Loucy (cell line): ENCODE data around the gene BLVRA.
"Not testable (repeated sequence)": the region's sequence is repeated elsewhere in the genome, so short reads cannot be mapped to it uniquely, and the experiment has no call there.

Experiments
- H2AFZ ChIP-seq: fragments of 200-600 bp; sonication (generic); 2 replicates; pipeline ENCODE4 v1.6.0; 2016; ENCODE audit warnings: antibody characterized with exemption, mild to moderate bottlenecking, low read length, moderate library complexity
- H3F3A ChIP-seq: fragments of 200-600 bp; 2 replicates; pipeline ENCODE4 v1.6.0; 2016; ENCODE audit warnings: antibody characterized with exemption, low read depth, mild to moderate bottlenecking
- H3K27me3 ChIP-seq: fragments of 200-600 bp; sonication (generic); 2 replicates; pipeline ENCODE4 v1.6.1; 2014; ENCODE audit warnings: low read length, mild to moderate bottlenecking; ENCODE audit not compliant: insufficient read depth, poor library complexity, severe bottlenecking
- H3K36me3 ChIP-seq: fragments of 200-600 bp; sonication (generic); 2 replicates; pipeline ENCODE4 v1.6.1; 2016; ENCODE audit warnings: low read length; ENCODE audit not compliant: insufficient read depth
- H3K4me1 ChIP-seq: fragments of 200-600 bp; sonication (generic); 2 replicates; pipeline ENCODE4 v1.5.1; 2014; ENCODE audit warnings: low read length, mild to moderate bottlenecking; ENCODE audit not compliant: insufficient read depth, poor library complexity, severe bottlenecking
- H3K4me2 ChIP-seq: fragments of 200-600 bp; sonication (generic); 2 replicates; pipeline ENCODE4 v1.6.0; 2014; ENCODE audit warnings: antibody characterized with exemption, low read length, low read depth, mild to moderate bottlenecking; ENCODE audit not compliant: poor library complexity, severe bottlenecking
- H3K4me3 ChIP-seq: fragments of 200-600 bp; sonication (generic); 2 replicates; pipeline ENCODE4 v1.5.1; 2014; ENCODE audit warnings: low read length, mild to moderate bottlenecking, mixed read lengths; ENCODE audit not compliant: poor library complexity, severe bottlenecking
- H3K79me2 ChIP-seq: fragments of 200-600 bp; sonication (generic); 2 replicates; pipeline ENCODE4 v1.6.1; 2014; ENCODE audit warnings: low read length; ENCODE audit not compliant: insufficient read depth
- H3K9ac ChIP-seq: fragments of 200-600 bp; sonication (generic); 2 replicates; pipeline ENCODE4 v1.6.0; 2014; ENCODE audit warnings: mild to moderate bottlenecking, low read depth, low read length, moderate library complexity; ENCODE audit not compliant: poor library complexity, severe bottlenecking
- H3K9me2 ChIP-seq: fragments of 200-600 bp; sonication (generic); replicated peaks from 2 replicates; pipeline ENCODE4 v1.6.1; 2016; ENCODE audit warnings: low read depth, low read length, mixed read lengths
- H3K9me3 ChIP-seq: fragments of 200-600 bp; sonication (generic); 2 replicates; pipeline ENCODE4 v1.6.1; 2014; ENCODE audit warnings: mild to moderate bottlenecking, antibody characterized with exemption, low read length, low read depth; ENCODE audit not compliant: insufficient read depth
- H4K20me1 ChIP-seq: fragments of 200-600 bp; sonication (generic); 2 replicates; pipeline ENCODE4 v1.6.0; 2014; ENCODE audit warnings: antibody characterized with exemption, low read length, mild to moderate bottlenecking; ENCODE audit not compliant: insufficient read depth, poor library complexity, severe bottlenecking
- EZH2phosphoT487 ChIP-seq: fragments of 200-600 bp; IDR thresholded peaks from 2 replicates; pipeline ENCODE4 v1.6.1; 2018; ENCODE audit warnings: antibody characterized with exemption, mild to moderate bottlenecking, moderate library complexity, borderline replicate concordance
- TF ChIP-seq, protein P1 (sequence below): fragments of 200-600 bp; sonication (generic); conservative IDR thresholded peaks from 2 replicates; pipeline ENCODE4 v1.5.1; 2014; ENCODE audit warnings: mild to moderate bottlenecking, antibody characterized with exemption, low read length

The BLVRA gene

GRCh38 chr7:43808410-43808809 is 49.9 kb downstream of the BLVRA start:
- Histone ChIP-seq H3K79me2 (no peaks in the 10 kb centered on the region), H3K4me2 (no peak overlapping the region), H4K20me1 (no peaks in the 10 kb centered on the region), H3K4me3 (no peak overlapping the region), H3K9me2 (no peaks in the 10 kb centered on the region), H3F3A (no peaks in the 10 kb centered on the region), H3K9me3 (no peaks in the 10 kb centered on the region), H3K9ac (no peak overlapping the region), H2AFZ (no peak overlapping the region), H3K4me1 (no peaks in the 10 kb centered on the region), H3K36me3 (no peaks in the 10 kb centered on the region), H3K27me3 (no peaks in the 10 kb centered on the region)
- TF ChIP-seq, protein P1, sequence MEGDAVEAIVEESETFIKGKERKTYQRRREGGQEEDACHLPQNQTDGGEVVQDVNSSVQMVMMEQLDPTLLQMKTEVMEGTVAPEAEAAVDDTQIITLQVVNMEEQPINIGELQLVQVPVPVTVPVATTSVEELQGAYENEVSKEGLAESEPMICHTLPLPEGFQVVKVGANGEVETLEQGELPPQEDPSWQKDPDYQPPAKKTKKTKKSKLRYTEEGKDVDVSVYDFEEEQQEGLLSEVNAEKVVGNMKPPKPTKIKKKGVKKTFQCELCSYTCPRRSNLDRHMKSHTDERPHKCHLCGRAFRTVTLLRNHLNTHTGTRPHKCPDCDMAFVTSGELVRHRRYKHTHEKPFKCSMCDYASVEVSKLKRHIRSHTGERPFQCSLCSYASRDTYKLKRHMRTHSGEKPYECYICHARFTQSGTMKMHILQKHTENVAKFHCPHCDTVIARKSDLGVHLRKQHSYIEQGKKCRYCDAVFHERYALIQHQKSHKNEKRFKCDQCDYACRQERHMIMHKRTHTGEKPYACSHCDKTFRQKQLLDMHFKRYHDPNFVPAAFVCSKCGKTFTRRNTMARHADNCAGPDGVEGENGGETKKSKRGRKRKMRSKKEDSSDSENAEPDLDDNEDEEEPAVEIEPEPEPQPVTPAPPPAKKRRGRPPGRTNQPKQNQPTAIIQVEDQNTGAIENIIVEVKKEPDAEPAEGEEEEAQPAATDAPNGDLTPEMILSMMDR: no peak
- TF ChIP-seq EZH2phosphoT487: no peak

GRCh38 chr7:43810195-43810941 is 51.9 kb downstream of the BLVRA start:
- not testable (repeated sequence) for H3K27me3 ChIP-seq, H3K9ac ChIP-seq, H3K9me2 ChIP-seq, H3K4me2 ChIP-seq, H3K79me2 ChIP-seq, H3K36me3 ChIP-seq, H3K4me1 ChIP-seq, H4K20me1 ChIP-seq, H3K4me3 ChIP-seq, H3K9me3 ChIP-seq, H2AFZ ChIP-seq, H3F3A ChIP-seq
- TF ChIP-seq, protein P1: peak; percentile 65

DNA sequence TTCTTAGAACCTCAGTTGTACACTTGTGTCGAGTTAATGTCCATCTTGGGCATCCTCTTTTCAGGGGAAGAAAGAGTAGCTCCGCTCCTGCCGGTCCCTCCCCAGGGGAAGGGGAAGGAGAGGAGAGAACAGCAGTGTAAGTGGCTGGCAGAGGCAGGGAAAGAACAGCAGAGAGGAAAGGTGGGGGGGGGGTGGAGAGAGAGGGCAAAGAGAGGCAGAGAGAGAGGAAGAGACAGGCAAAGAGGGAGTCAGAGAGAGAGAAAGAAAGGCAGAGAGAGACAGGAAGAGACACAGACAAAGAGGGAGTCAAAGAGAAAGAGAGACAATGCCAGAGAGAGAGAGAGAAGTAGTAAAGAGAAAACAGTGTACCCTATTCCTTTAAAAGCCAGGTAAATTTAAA is 56.9 kb downstream of the BLVRA start:
- H3K9ac ChIP-seq: no peak overlapping the region
- 0 out of 2 replicates have a peak overlapping the region, but pooled peaks have one; percentile 2 for H2AFZ ChIP-seq
- H4K20me1 ChIP-seq: no peaks in the 10 kb centered on the region
- no peak overlapping the region for H3K4me3 ChIP-seq
- no peaks in the 10 kb centered on the region for H3K4me1 ChIP-seq
- H3K4me2 ChIP-seq: no peak overlapping the region
- no peaks in the 10 kb centered on the region for H3K9me2 ChIP-seq
- no peaks in the 10 kb centered on the region for H3K79me2 ChIP-seq
- no peaks in the 10 kb centered on the region for H3F3A ChIP-seq
- H3K9me3 ChIP-seq: no peaks in the 10 kb centered on the region
- no peaks in the 10 kb centered on the region for H3K36me3 ChIP-seq
- TF ChIP-seq, protein P1: no peak
- no peak for TF ChIP-seq EZH2phosphoT487
- no peaks in the 10 kb centered on the region for H3K27me3 ChIP-seq

DNA sequence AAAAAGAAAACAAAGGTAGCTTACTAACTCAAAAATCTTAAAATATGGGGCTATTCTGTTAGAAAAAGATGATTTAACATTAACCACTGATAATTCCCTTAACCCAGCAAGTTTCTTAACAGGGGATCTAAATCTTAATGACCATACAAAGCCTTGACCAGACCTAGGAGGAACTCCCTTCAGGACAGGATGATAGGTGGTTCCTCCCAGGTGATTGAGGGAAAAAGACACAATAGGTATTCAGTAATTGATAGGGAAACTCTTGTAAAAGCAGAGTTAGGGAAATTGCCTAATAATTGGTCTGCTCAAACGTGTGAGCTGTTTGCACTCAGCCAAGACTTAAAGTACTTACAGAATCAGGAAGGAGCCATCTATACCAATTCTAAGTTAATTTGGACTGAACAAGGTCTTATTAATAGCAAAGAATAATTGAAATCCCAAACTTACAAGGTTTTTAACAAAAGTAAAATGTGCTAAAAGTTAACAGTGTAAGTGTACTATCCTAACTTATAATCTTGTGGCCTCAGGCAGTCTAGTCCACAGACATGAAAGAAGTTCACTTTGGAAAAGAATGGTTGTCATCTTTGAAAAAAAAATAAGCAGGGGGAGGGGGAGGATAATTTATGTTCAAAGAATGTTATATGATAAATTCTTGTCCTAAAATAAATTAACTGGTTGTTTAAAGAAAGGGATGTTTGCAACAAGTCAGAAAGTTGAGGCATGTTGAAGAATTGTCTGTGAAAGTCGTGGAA is 57.7 kb downstream of the BLVRA start:
- H3K9ac ChIP-seq, H4K20me1 ChIP-seq, H3F3A ChIP-seq, H3K4me1 ChIP-seq, H3K79me2 ChIP-seq, H3K4me3 ChIP-seq, H3K4me2 ChIP-seq, H3K9me2 ChIP-seq, H3K27me3 ChIP-seq, H3K9me3 ChIP-seq, H2AFZ ChIP-seq, H3K36me3 ChIP-seq: not testable (repeated sequence)

DNA sequence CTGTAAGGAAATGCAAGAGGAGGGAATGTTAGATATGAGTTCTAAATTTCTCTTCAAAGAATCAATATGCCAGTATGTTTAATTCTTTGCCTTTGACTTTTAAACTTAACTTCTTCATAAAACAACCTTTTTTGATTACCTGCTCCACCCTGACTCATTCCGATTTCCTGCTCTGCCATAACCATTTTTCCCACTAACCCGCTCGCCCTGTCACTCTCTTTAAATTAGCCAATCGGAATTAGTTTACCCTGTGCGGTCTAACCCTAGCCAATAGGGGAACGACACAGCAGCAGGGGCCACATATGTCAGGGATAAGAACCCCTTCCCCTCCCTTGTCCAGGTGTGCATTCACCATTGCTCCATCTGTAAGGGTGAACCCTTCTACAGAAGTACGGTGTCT is 64.9 kb downstream of the BLVRA start:
- not testable (repeated sequence) for H3K36me3 ChIP-seq, H2AFZ ChIP-seq, H3K9me2 ChIP-seq, H3F3A ChIP-seq, H4K20me1 ChIP-seq, H3K9me3 ChIP-seq, H3K9ac ChIP-seq, H3K4me1 ChIP-seq, H3K4me3 ChIP-seq, H3K27me3 ChIP-seq, H3K4me2 ChIP-seq, H3K79me2 ChIP-seq
